ENCODE results near the gene PAX5. TPM values are rescaled to one million over a fixed set of nuclear protein-coding genes. Genes with fewer than 3 reads are reported as not detected.

PAX5 gene
- total RNA-seq, 1 experiment from 2014 or later: not detected

DNA sequence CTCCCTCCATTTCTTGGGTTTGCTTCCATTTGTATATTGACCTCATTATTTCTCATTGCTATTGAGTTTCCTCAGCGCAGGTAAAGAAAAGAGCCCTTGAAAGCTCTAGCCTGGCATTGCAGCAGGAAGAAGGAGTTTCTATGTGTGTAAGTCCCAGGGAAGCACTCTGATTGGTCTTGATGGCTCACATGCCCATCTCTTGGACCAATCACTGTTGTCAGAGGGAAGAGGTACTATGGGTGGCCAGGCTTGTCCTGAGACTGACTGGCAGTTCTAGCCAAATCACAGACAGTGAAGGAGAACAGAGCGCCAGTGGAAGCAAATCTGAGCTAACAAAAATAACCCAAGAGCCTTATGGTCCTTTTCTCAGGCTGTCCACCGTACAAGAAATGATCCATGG is 219.0 kb downstream of the PAX5 start:
- H3K36me3 ChIP-seq (ENCODE audit: low read depth): no peaks in the 10 kb centered on the region
- TF ChIP-seq, protein P1, sequence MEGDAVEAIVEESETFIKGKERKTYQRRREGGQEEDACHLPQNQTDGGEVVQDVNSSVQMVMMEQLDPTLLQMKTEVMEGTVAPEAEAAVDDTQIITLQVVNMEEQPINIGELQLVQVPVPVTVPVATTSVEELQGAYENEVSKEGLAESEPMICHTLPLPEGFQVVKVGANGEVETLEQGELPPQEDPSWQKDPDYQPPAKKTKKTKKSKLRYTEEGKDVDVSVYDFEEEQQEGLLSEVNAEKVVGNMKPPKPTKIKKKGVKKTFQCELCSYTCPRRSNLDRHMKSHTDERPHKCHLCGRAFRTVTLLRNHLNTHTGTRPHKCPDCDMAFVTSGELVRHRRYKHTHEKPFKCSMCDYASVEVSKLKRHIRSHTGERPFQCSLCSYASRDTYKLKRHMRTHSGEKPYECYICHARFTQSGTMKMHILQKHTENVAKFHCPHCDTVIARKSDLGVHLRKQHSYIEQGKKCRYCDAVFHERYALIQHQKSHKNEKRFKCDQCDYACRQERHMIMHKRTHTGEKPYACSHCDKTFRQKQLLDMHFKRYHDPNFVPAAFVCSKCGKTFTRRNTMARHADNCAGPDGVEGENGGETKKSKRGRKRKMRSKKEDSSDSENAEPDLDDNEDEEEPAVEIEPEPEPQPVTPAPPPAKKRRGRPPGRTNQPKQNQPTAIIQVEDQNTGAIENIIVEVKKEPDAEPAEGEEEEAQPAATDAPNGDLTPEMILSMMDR (conservative IDR thresholded peaks at IDR 0.05): no peak
- TF ChIP-seq EZH2 (IDR thresholded peaks at IDR 0.05; ENCODE audit: low read depth): no peak
- H3K4me3 ChIP-seq: no peak overlapping the region
- H3K79me2 ChIP-seq (ENCODE audit: low read depth): no peaks in the 10 kb centered on the region
- DNase-seq: no peak
- ChIA-PET CTCF (no interaction called here), POLR2A (ENCODE audit: unreplicated experiment) (no interaction called here)
- H4K20me1 ChIP-seq (ENCODE audit: insufficient read depth): no peaks in the 10 kb centered on the region
- no peak overlapping the region for H3K4me2 ChIP-seq
- H3K27ac ChIP-seq: no peak overlapping the region
- BruUV-seq (replicated peaks): no TSS peak
- H3K9me3 ChIP-seq (ENCODE audit: insufficient read depth, low read depth): no peaks in the 10 kb centered on the region
- H3F3A ChIP-seq (ENCODE audit: insufficient read depth, low read depth): no peaks in the 10 kb centered on the region
- intact Hi-C loops (cut with micrococcal nuclease; ENCODE audit: unreplicated experiment): no loop called here
- H3K27me3 ChIP-seq (ENCODE audit: insufficient read depth, low read depth): peaks cover 18% of the 10 kb centered on the region
- H3K4me1 ChIP-seq (replicated peaks; ENCODE audit: insufficient read depth): no peaks in the 10 kb centered on the region
- no peaks in the 10 kb centered on the region for H3K9me2 ChIP-seq (ENCODE audit: insufficient read depth)
- H2AFZ ChIP-seq: no peak overlapping the region

DNA sequence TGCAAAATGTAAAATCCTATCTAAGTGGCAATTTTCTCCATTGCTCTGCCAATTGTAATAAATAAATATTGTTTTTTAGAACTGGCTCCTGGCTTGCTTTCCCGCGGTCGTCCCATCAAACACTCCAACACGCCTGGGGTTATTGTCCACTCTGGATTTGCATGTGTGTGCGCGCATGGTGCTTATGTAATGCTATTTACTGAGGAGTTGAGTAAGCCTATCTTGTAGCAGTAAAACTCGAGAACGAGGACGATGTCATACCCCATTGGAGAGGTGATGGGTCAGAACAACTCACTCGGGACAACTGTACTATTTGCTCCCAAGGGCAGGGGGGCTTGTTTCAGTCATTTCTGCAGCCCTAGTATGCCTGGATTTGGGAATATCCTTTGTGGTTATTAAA is 220.9 kb downstream of the PAX5 start:
- no peaks in the 10 kb centered on the region for H3K9me2 ChIP-seq (ENCODE audit: insufficient read depth)
- no peak overlapping the region for H2AFZ ChIP-seq
- DNase-seq: no peak
- TF ChIP-seq, protein P1 (conservative IDR thresholded peaks at IDR 0.05): no peak
- no peak for TF ChIP-seq EZH2 (IDR thresholded peaks at IDR 0.05; ENCODE audit: low read depth)
- intact Hi-C loops (cut with micrococcal nuclease; ENCODE audit: unreplicated experiment): no loop called here
- ChIA-PET CTCF (no interaction called here), POLR2A (ENCODE audit: unreplicated experiment) (no interaction called here)
- H3K9me3 ChIP-seq (ENCODE audit: insufficient read depth, low read depth): no peaks in the 10 kb centered on the region
- no peaks in the 10 kb centered on the region for H3K36me3 ChIP-seq (ENCODE audit: low read depth)
- H3K27ac ChIP-seq: no peak overlapping the region
- BruUV-seq (replicated peaks): no TSS peak
- no peaks in the 10 kb centered on the region for H3K4me1 ChIP-seq (replicated peaks; ENCODE audit: insufficient read depth)
- H4K20me1 ChIP-seq (ENCODE audit: insufficient read depth): no peaks in the 10 kb centered on the region
- H3K27me3 ChIP-seq (ENCODE audit: insufficient read depth, low read depth): 0 out of 2 replicates have a peak, but pooled peaks cover 12% of the 10 kb centered on the region
- H3K4me3 ChIP-seq: no peak overlapping the region
- H3K79me2 ChIP-seq (ENCODE audit: low read depth): no peaks in the 10 kb centered on the region
- no peaks in the 10 kb centered on the region for H3F3A ChIP-seq (ENCODE audit: insufficient read depth, low read depth)
- no peak overlapping the region for H3K4me2 ChIP-seq

- H4K20me1 ChIP-seq (ENCODE audit: insufficient read depth): no peaks in the 10 kb centered on the region
- H3K9me2 ChIP-seq (ENCODE audit: insufficient read depth): no peaks in the 10 kb centered on the region
- DNase-seq: no peak
- intact Hi-C loops (cut with micrococcal nuclease; ENCODE audit: unreplicated experiment): no loop called here
- ChIA-PET POLR2A (ENCODE audit: unreplicated experiment) (no interaction called here), CTCF (no interaction called here)
- no TSS peak for BruUV-seq (replicated peaks)
- no peaks in the 10 kb centered on the region for H3K4me1 ChIP-seq (replicated peaks; ENCODE audit: insufficient read depth)
- no peak overlapping the region for H3K4me2 ChIP-seq
- H3K36me3 ChIP-seq (ENCODE audit: low read depth): no peaks in the 10 kb centered on the region
- no peak overlapping the region for H3K4me3 ChIP-seq
- no peaks in the 10 kb centered on the region for H3K79me2 ChIP-seq (ENCODE audit: low read depth)
- no peaks in the 10 kb centered on the region for H3K9me3 ChIP-seq (ENCODE audit: insufficient read depth, low read depth)
- peaks cover 17% of the 10 kb centered on the region; the same call in 1 of the 2 replicates for H3K27me3 ChIP-seq (ENCODE audit: insufficient read depth, low read depth)
- no peak overlapping the region for H2AFZ ChIP-seq
- no peak for TF ChIP-seq EZH2 (IDR thresholded peaks at IDR 0.05; ENCODE audit: low read depth)
- TF ChIP-seq, protein P1 (conservative IDR thresholded peaks at IDR 0.05): no peak
- no peaks in the 10 kb centered on the region for H3F3A ChIP-seq (ENCODE audit: insufficient read depth, low read depth)
- no peak overlapping the region for H3K27ac ChIP-seq
Observed at GRCh38 chr9:36812556-36812955, 221.5 kb downstream of the PAX5 start.
